Prostate gland (tissue), 2 donors: ENCODE data around the gene PCTP.

Experiments used
- POLR2A ChIP-seq: fragments of 450-650 bp; IDR thresholded peaks from one replicate; pipeline ENCODE4 v1.6.1; 2016; ENCODE audit warnings: antibody characterized with exemption, mild to moderate bottlenecking
- TF ChIP-seq, protein P1 (sequence below), 4 experiments: fragments of 200-600 bp in 2 of 4; fragments of 450-650 bp in 2 of 4; sonication (generic) in 2 of 4; IDR thresholded peaks; 1 replicate in 3 of 4; 2 replicates in 1 of 4; pipeline ENCODE4 v1.5.1; 2016 to 2019; ENCODE audit warnings: antibody characterized with exemption in 4 of 4, mild to moderate bottlenecking in 2 of 4, moderate library complexity in 2 of 4

GRCh38 chr17:55745258-55745657 lies 5.6 kb upstream of the PCTP start:
- TF ChIP-seq, protein P1, sequence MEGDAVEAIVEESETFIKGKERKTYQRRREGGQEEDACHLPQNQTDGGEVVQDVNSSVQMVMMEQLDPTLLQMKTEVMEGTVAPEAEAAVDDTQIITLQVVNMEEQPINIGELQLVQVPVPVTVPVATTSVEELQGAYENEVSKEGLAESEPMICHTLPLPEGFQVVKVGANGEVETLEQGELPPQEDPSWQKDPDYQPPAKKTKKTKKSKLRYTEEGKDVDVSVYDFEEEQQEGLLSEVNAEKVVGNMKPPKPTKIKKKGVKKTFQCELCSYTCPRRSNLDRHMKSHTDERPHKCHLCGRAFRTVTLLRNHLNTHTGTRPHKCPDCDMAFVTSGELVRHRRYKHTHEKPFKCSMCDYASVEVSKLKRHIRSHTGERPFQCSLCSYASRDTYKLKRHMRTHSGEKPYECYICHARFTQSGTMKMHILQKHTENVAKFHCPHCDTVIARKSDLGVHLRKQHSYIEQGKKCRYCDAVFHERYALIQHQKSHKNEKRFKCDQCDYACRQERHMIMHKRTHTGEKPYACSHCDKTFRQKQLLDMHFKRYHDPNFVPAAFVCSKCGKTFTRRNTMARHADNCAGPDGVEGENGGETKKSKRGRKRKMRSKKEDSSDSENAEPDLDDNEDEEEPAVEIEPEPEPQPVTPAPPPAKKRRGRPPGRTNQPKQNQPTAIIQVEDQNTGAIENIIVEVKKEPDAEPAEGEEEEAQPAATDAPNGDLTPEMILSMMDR (IDR thresholded peaks at IDR 0.05), result no peak
- no peak for TF ChIP-seq POLR2A
